ENCODE results near the gene NES. TPM values are rescaled to one million over a fixed set of nuclear protein-coding genes. Genes with fewer than 3 reads are reported as not detected.

Gene NES
- total and polyA plus RNA-seq, 2 of the 8 experiments (the other 6 are each of a cell fraction or from before 2014, with no cell fraction given) = 13.3 to 135 TPM

GRCh38 chr1:156689953-156690674, 12.9 kb upstream of the NES start:
- Histone ChIP-seq H3K36me3 (ENCODE audit: control insufficient read depth in 2 of 4, insufficient read depth in 4 of 4, low read length in 3 of 4) (no peaks in the 10 kb centered on the region), H2BK15ac (ENCODE audit: low read length) (peak overlapping the region; percentile 48; the same call in 1 of the 2 replicates), H2AK5ac (ENCODE audit: low read depth, low read length) (peak overlapping the region; percentile 92; the same call in 1 of the 2 replicates), H3K4me3 (ENCODE audit: extremely low read depth in 1 of 4, insufficient read depth in 2 of 4, low read depth in 3 of 4, low read length in 4 of 4) (peak overlapping the region in 3 of 4 experiments; percentile 23 to 52 (median 40); a peak in 5 of 8 replicates), H2BK12ac (ENCODE audit: low read depth, low read length) (peak overlapping the region; percentile 78), H3K23ac (ENCODE audit: insufficient read length) (no peak overlapping the region), H2BK5ac (ENCODE audit: low read depth, low read length) (peak overlapping the region; percentile 42; the same call in 1 of the 2 replicates), H3K9ac (replicated peaks in 1 of 4; ENCODE audit: extremely low read depth in 1 of 4, low read depth in 3 of 4, low read length in 3 of 4) (0 out of 7 replicates have a peak overlapping the region, but pooled peaks of 1 of the 4 experiments have one; percentile 14), H3K79me2 (ENCODE audit: control insufficient read depth in 1 of 2, insufficient read depth in 2 of 2, low read length in 2 of 2) (no peaks in the 10 kb centered on the region), H4K20me1 (replicated peaks in 1 of 2; ENCODE audit: control insufficient read depth in 1 of 2, insufficient read depth in 2 of 2, low read length in 2 of 2) (no peaks in the 10 kb centered on the region), H3K56ac (replicated peaks; ENCODE audit: insufficient read length, low read depth, low read length) (no peak overlapping the region), H3K27ac (ENCODE audit: low read depth, low read length) (no peak overlapping the region), H3K4ac (replicated peaks; ENCODE audit: insufficient read length, low read depth, low read length) (peak overlapping the region; percentile 91), H2AFZ (ENCODE audit: low read length) (no peak overlapping the region), H4K5ac (ENCODE audit: insufficient read length, low read depth, low read length) (no peak overlapping the region), H2BK20ac (ENCODE audit: low read length) (0 out of 2 replicates have a peak overlapping the region, but pooled peaks have one; percentile 16), H4K8ac (ENCODE audit: extremely low read depth, insufficient read depth, low read length) (no peak overlapping the region), H3K4me1 (replicated peaks in 1 of 4; ENCODE audit: control insufficient read depth in 3 of 4, insufficient read depth in 4 of 4, low read length in 3 of 4) (peaks cover 24 to 51% (median 38%) of the 10 kb centered on the region in 4 experiments), H4K91ac (replicated peaks; ENCODE audit: insufficient read length, low read length) (peak overlapping the region; percentile 49), H2BK120ac (replicated peaks; ENCODE audit: low read depth, low read length) (peak overlapping the region; percentile 76), H3K14ac (ENCODE audit: insufficient read length) (no peak overlapping the region), H3K23me2 (ENCODE audit: low read depth, low read length) (peaks cover 10% of the 10 kb centered on the region; the same call in 1 of the 2 replicates), H3K18ac (ENCODE audit: extremely low read depth, low read length) (peak overlapping the region; percentile 99), H3K79me1 (ENCODE audit: low read depth, low read length) (no peaks in the 10 kb centered on the region), H3K9me3 (ENCODE audit: insufficient read depth in 2 of 2, low read depth in 1 of 2, low read length in 1 of 2) (no peaks in the 10 kb centered on the region), H3K27me3 (replicated peaks in 1 of 4; ENCODE audit: control insufficient read depth in 3 of 4, extremely low read depth in 1 of 4, insufficient read depth in 3 of 4, low read length in 3 of 4) (peaks cover 0 to 7% (median 0%) of the 10 kb centered on the region in 4 experiments; a peak in 2 of 7 replicates), H3K4me2 (ENCODE audit: insufficient read depth in 1 of 2, low read depth in 2 of 2, low read length in 2 of 2) (peak overlapping the region; percentile 14 to 72)
- CTCF ChIA-PET (ENCODE audit: partially characterized antibody) = interaction anchor here (0.5 to 66.0 kb wide), 49 partner anchors 3 to 237 kb away, joined by 3 to 4284 read pairs (median 9); partner anchors contain the start of genes BCAN, CRABP2, HAPLN2 and INSRR
- peak; percentile 20 for TF ChIP-seq SAP30 (IDR thresholded peaks at IDR 0.05; ENCODE audit: insufficient read depth, insufficient replicate concordance, low read length)
- 0 out of 2 replicates have a peak, but pooled peaks have one; percentile 10 for TF ChIP-seq TAF1 (IDR thresholded peaks at IDR 0.05; ENCODE audit: low read depth, low read length)
- TF ChIP-seq TEAD4 (IDR thresholded peaks at IDR 0.05; ENCODE audit: low read depth, low read length) = peak; percentile 25; the same call in 1 of the 2 replicates
- no peak for TF ChIP-seq RNF2 (IDR thresholded peaks at IDR 0.05; ENCODE audit: borderline replicate concordance, low read depth, low read length, missing control alignments, poor library complexity, severe bottlenecking)
- TF ChIP-seq HDAC2 (IDR thresholded peaks at IDR 0.05; ENCODE audit: borderline replicate concordance in 1 of 2, low read depth in 2 of 2, low read length in 2 of 2) = peak in 1 of 2 experiments; percentile 99; a peak in 2 of 4 replicates
- no peak for TF ChIP-seq CTBP2 (IDR thresholded peaks at IDR 0.05; ENCODE audit: borderline replicate concordance, insufficient read depth, insufficient read length, low read length)
- TF ChIP-seq KDM1A (IDR thresholded peaks at IDR 0.05; ENCODE audit: borderline replicate concordance, low read length) = peak; percentile 100
- 20% methylated on average over 9 of the region's 10 CpGs; no CpG with 5 or more reads in 1 of the 2 experiments for WGBS, 2 experiments (ENCODE audit: extremely low coverage in 1 of 2, insufficient coverage in 1 of 2, insufficient read length in 1 of 2, insufficient replicate concordance in 2 of 2, low coverage in 1 of 2, low lambda C conversion rate in 2 of 2, missing lambda C conversion rate in 1 of 2)
- POLR2A ChIA-PET (ENCODE audit: partially characterized antibody) = interaction anchor here (1.3 to 13.9 kb wide), 14 partner anchors 15 to 169 kb away, joined by 3 to 530 read pairs (median 6); partner anchors contain the start of genes CRABP2, HDGF, INSRR and ISG20L2
- FAIRE-seq (no peak), DNase-seq (ENCODE audit: low read depth in 1 of 2, low spot score in 2 of 2) (no peak)
